HAP-1 (cell line): Measurements from ENCODE around the gene JPH3.

Source experiments
- DNase-seq, 2 experiments: peaks; one replicate each; pipeline ENCODE4 v3.0.0-alpha.2; 2016 to 2020; ENCODE audit warnings: low spot score in 2 of 2
- H3K27me3 ChIP-seq: fragments of 250-450 bp; sonication (Bioruptor Pico); 2 replicates; pipeline ENCODE4 v1.5.1; 2020; ENCODE audit warnings: low read depth, mild to moderate bottlenecking, moderate library complexity
- H3K36me3 ChIP-seq: fragments of 250-450 bp; sonication (Bioruptor Pico); replicated peaks from 2 replicates; pipeline ENCODE4 v1.5.1; 2020; ENCODE audit warnings: mild to moderate bottlenecking
- H3K4me1 ChIP-seq: fragments of 250-450 bp; sonication (Bioruptor Pico); 2 replicates; pipeline ENCODE4 v1.5.1; 2020; ENCODE audit warnings: mild to moderate bottlenecking
- H3K4me3 ChIP-seq: fragments of 250-450 bp; sonication (Bioruptor Pico); 2 replicates; pipeline ENCODE4 v1.5.1; 2020; ENCODE audit warnings: mild to moderate bottlenecking, moderate library complexity
- H3K9me3 ChIP-seq: fragments of 250-450 bp; sonication (Bioruptor Pico); 2 replicates; pipeline ENCODE4 v1.5.1; 2020; ENCODE audit warnings: mild to moderate bottlenecking, moderate library complexity
- in situ Hi-C: fragments of 300-500 bp; cut with MboI; formaldehyde crosslinking; loops from 3 replicates; pipeline ENCODE4 v1.14.3; 2020; ENCODE audit warnings: low sequenced_read_pairs, inconsistent platforms, mixed read lengths

JPH3 gene

DNA sequence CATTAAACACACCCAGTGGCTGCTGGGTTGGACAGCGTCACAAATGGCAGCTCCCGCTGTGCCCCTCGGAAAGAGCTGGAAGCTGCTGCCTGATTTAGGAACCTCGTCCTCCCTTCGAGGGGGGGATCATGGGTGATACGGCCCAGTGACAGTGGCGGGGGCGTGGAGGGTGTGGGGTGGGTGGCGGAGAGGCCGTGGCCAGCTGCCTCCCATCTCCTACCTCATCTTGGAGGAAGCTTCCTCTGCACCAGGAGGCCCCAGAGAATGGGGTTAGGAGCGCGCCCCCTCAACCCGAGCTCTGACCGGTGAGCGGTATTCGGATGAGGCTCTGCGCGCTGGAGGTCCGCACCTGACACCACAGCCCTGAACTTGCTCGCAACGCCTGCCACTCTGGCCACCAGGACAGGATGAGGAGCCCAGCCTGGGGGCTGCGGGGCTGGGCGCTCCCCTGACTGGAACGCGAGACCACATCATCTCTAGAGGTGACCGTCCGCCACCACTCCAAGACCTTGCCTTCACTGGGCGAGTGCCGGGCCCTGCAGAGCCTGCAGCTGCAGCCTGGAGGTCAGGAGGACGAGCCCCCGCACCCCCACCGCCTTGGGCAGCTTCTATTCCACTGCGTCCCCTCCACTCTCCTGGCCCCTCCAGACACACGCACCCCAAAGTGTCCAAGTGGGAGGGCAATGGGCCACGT, 82.5 kb downstream of the JPH3 start:
- no peak overlapping the region for H3K4me3 ChIP-seq
- in situ Hi-C loops: no loop called here
- H3K27me3 ChIP-seq: no peaks in the 10 kb centered on the region
- no peaks in the 10 kb centered on the region for H3K36me3 ChIP-seq
- no peaks in the 10 kb centered on the region for H3K9me3 ChIP-seq
- no peaks in the 10 kb centered on the region for H3K4me1 ChIP-seq
- no peak for DNase-seq

DNA sequence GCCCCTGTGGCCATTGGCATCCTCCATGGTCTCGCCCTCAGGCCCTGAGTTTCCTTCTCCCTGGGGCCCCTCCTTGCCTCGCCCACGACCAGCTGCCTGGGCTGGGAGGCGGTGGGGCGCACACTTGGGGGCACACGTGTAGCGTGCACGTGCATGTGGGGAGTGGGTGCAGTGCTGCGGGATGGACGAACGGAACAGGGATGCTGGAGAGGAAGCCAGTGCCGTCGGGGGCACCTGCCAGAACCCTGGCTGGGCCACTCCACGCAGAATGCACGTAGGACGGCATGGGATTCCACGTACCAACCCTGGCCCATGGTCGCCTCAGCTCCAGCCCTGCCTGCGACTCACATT, 83.1 kb downstream of the JPH3 start:
- Histone ChIP-seq H3K4me3 (no peak overlapping the region), H3K4me1 (no peaks in the 10 kb centered on the region), H3K27me3 (no peaks in the 10 kb centered on the region), H3K9me3 (no peaks in the 10 kb centered on the region), H3K36me3 (no peaks in the 10 kb centered on the region)
- in situ Hi-C loops: no loop called here
- no peak for DNase-seq

- in situ Hi-C loops: no loop called here
- DNase-seq: no peak
- H3K4me1 ChIP-seq: no peaks in the 10 kb centered on the region
- H3K27me3 ChIP-seq: no peaks in the 10 kb centered on the region
- H3K4me3 ChIP-seq: no peak overlapping the region
- no peaks in the 10 kb centered on the region for H3K36me3 ChIP-seq
- no peaks in the 10 kb centered on the region for H3K9me3 ChIP-seq
Measured at GRCh38 chr16:87685766-87686165, 83.5 kb downstream of the JPH3 start.

DNA sequence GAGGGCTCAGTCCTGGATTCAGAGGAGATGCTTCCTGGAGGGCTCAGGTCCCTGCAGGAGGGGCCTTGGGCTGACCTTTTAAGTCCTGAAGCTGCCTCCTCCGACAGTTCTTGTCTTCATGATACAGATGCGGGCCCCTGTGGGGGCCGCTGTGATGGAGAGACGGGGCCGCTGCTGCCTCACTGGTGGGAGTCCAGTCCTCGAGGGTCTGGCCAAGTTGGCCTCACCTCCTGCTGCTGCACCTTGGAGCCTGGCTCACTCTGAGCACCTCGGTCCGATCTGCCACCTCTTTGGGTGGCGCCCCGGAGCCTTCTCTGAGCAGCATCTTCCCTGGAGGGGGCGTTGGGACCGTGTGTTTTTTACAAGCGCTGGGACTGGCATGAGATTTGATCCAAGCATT, 84.4 kb downstream of the JPH3 start:
- H3K27me3 ChIP-seq: no peaks in the 10 kb centered on the region
- H3K4me1 ChIP-seq: no peaks in the 10 kb centered on the region
- no peak overlapping the region for H3K4me3 ChIP-seq
- in situ Hi-C loops: no loop called here
- H3K9me3 ChIP-seq: no peaks in the 10 kb centered on the region
- no peak for DNase-seq
- no peaks in the 10 kb centered on the region for H3K36me3 ChIP-seq

DNA sequence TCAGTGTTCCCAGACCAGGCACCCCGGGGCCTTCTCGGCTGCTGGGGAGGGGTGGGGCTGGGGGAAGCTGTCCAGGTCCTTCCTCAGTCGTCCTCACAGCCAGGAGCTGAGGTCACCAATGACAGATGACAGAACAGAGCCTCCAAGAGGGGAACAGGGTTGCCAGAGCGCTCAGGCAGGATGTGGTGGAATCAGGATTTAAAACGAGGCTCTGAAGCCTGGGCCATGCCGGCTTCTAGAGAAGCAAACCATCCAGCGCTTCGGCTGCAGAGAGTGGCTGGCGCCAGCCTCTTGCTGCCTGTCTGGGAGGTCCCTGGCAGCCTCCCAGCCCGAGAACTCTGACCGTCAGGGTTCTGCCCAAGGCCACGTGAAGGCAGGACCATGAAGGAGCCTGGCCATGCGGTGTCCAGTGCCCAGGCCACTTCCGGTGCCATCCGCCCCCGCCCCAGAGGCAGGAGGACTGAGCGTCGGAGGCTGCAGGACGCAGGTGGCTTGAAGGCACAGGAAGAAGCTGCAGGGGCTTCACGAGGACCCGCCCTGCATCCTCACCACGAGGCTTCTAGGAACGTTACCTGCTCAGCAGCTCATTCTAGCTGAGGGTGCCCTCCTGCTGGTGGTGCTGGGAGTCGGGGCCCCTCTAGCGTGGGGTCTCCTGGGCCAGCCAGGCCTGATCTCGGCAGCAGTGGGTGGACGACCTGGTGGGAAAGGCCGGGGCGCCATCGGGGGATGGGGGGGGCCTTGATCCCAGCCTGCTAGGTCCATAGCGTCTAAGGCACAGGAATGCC, 85.0 kb downstream of the JPH3 start:
- DNase-seq: no peak
- Histone ChIP-seq H3K27me3 (no peaks in the 10 kb centered on the region), H3K36me3 (no peaks in the 10 kb centered on the region), H3K9me3 (no peaks in the 10 kb centered on the region), H3K4me3 (no peak overlapping the region), H3K4me1 (no peaks in the 10 kb centered on the region)
- in situ Hi-C loops: no loop called here

- Histone ChIP-seq H3K27me3 (no peaks in the 10 kb centered on the region), H3K4me1 (no peaks in the 10 kb centered on the region), H3K4me3 (no peak overlapping the region), H3K36me3 (no peaks in the 10 kb centered on the region), H3K9me3 (no peaks in the 10 kb centered on the region)
- in situ Hi-C loops: no loop called here
- no peak for DNase-seq
Measured at GRCh38 chr16:87687998-87688529, 85.8 kb downstream of the JPH3 start.

DNA sequence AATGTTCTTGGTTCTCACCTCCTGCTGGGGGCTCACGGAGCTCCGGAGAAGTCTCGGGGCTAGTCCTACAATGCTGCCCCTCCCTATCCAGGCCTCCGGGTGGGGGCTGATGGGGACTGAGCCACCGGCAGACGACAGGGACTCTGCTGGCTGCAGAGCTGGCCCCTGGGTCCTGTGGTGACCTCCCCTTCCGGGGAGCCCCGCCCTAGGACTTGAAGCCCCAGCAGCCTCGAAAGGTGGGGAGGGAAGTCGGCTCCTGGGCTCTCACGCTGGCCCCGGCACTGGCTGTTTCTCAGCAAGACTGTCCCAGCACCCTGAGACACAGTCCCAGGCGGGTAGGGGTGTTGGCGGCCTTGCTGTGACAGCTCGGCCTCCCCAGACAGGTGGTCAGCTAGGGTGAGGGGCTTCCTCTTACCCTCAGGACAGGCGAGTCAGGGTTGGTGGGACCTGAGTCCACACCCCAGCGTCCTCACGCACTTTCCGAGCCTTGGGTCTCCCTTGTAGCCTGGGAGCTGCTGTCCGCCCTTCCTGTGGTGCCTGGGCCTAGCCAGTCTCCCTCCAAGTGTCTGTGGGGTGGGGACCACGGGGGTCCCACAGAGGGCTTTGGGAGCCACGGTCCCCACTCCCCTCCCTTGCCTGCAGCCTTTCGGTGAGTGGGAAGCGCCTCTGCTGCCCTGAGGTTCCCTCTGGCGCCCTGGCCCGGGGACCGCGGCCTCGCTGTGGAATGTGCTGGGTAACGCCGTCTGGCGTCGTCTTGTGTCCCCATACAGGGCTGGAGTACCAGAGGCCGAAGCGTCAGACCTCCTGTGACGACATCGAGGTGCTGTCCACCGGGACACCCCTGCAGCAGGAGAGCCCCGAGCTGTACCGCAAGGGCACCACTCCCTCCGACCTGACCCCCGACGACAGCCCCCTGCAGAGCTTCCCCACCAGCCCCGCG, 86.8 kb downstream of the JPH3 start:
- Histone ChIP-seq H3K4me1 (no peaks in the 10 kb centered on the region), H3K27me3 (no peaks in the 10 kb centered on the region), H3K4me3 (no peak overlapping the region), H3K36me3 (no peaks in the 10 kb centered on the region), H3K9me3 (no peaks in the 10 kb centered on the region)
- no peak for DNase-seq
- in situ Hi-C loops: no loop called here

DNA sequence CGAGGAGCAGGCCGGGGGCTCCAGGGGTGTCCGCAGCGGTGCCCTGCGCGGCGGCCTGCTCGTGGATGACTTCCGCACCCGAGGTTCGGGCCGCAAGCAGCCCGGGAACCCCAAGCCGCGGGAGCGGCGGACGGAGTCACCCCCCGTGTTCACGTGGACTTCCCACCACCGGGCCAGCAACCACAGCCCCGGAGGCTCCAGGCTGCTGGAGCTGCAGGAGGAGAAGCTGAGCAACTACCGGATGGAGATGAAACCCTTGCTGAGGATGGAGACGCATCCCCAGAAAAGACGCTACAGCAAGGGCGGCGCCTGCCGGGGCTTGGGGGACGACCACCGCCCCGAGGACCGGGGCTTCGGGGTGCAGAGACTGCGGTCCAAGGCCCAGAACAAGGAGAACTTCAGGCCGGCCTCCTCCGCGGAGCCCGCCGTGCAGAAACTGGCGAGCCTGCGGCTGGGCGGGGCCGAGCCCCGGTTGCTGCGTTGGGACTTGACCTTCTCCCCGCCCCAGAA, 87.7 kb downstream of the JPH3 start:
- Histone ChIP-seq H3K27me3 (no peaks in the 10 kb centered on the region), H3K4me3 (no peak overlapping the region), H3K36me3 (no peaks in the 10 kb centered on the region), H3K4me1 (no peaks in the 10 kb centered on the region), H3K9me3 (no peaks in the 10 kb centered on the region)
- in situ Hi-C loops: no loop called here
- DNase-seq: no peak

- no peak overlapping the region for H3K4me3 ChIP-seq
- no peaks in the 10 kb centered on the region for H3K4me1 ChIP-seq
- in situ Hi-C loops: no loop called here
- no peaks in the 10 kb centered on the region for H3K9me3 ChIP-seq
- peaks cover 9% of the 10 kb centered on the region for H3K36me3 ChIP-seq
- H3K27me3 ChIP-seq: no peaks in the 10 kb centered on the region
- no peak for DNase-seq
Measured at GRCh38 chr16:87690911-87691685, 88.8 kb downstream of the JPH3 start.

DNA sequence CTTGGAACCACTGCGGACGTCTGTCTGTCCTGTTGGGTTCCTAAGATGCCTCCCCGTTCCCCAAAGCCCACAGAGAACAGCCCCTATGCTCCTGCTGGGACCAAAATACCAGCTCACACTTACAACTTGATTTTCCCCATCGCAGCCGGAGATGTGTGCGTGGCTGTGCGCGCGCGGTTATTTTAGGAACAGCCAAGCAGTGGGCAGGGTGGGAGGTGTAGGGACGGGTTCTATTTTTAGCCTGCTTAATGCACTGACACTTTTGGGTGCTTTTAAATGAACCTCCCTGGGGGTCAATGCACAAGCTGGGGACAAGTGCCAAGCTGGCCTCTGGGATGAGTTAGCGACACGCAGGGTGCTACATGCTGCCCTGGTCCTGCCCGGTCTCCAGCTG, 89.4 kb downstream of the JPH3 start:
- H3K27me3 ChIP-seq: no peaks in the 10 kb centered on the region
- peaks cover 9% of the 10 kb centered on the region for H3K36me3 ChIP-seq
- H3K4me3 ChIP-seq: no peak overlapping the region
- no peak for DNase-seq
- in situ Hi-C loops: no loop called here
- no peaks in the 10 kb centered on the region for H3K4me1 ChIP-seq
- no peaks in the 10 kb centered on the region for H3K9me3 ChIP-seq

DNA sequence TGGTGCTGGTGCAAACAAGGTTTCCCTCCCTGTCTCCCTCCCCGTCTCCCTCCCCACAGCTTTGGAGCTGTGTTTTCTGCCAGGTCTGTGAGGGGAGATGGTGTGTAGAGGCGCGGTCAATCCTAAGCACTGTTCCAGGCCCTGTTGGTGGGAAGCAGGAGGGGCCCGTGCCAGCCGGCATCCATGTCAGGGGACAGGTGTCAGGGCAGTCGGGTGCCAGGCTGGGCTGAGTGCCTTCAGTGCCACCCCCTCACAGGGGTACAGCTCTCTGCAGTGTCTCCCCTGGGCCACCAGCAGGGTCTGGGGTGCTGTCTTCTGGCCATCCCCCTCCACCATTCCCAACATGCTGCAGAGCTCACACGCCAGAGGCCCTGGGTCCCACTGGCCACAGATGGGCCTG, 89.9 kb downstream of the JPH3 start:
- DNase-seq: no peak
- Histone ChIP-seq H3K4me3 (no peak overlapping the region), H3K27me3 (no peaks in the 10 kb centered on the region), H3K4me1 (no peaks in the 10 kb centered on the region), H3K9me3 (no peaks in the 10 kb centered on the region), H3K36me3 (peaks cover 9% of the 10 kb centered on the region)
- in situ Hi-C loops: no loop called here

GRCh38 chr16:87692756-87693155, 90.4 kb downstream of the JPH3 start:
- H3K9me3 ChIP-seq: no peaks in the 10 kb centered on the region
- H3K4me1 ChIP-seq: no peaks in the 10 kb centered on the region
- H3K27me3 ChIP-seq: no peaks in the 10 kb centered on the region
- no peak for DNase-seq
- in situ Hi-C loops: no loop called here
- no peak overlapping the region for H3K4me3 ChIP-seq
- peaks cover 13% of the 10 kb centered on the region for H3K36me3 ChIP-seq

- in situ Hi-C loops: no loop called here
- Histone ChIP-seq H3K4me3 (no peak overlapping the region), H3K36me3 (peaks cover 13% of the 10 kb centered on the region), H3K4me1 (no peaks in the 10 kb centered on the region), H3K27me3 (no peaks in the 10 kb centered on the region), H3K9me3 (no peaks in the 10 kb centered on the region)
- DNase-seq: no peak
Measured at GRCh38 chr16:87693827-87694226, 91.5 kb downstream of the JPH3 start.
